PFSK-1 (cell line): ENCODE measurements around the gene PIK3R6.

Experiments used
- FOXP2 ChIP-seq: optimal IDR thresholded peaks from 2 replicates; pipeline ENCODE3; 2011; ENCODE audit warnings: borderline replicate concordance, control low read depth, inconsistent platforms; ENCODE audit not compliant: insufficient read depth; ENCODE audit errors: extremely low read length, extremely low read depth
- POLR2AphosphoS5 ChIP-seq: IDR thresholded peaks from 2 replicates; pipeline ENCODE4 v1.6.1; 2012; ENCODE audit warnings: low read depth, mild to moderate bottlenecking, control low read depth, low read length, moderate library complexity
- SIN3A ChIP-seq: IDR thresholded peaks from 2 replicates; pipeline ENCODE4 v1.6.1; 2012; ENCODE audit warnings: mild to moderate bottlenecking, low read length, moderate library complexity, borderline replicate concordance; ENCODE audit not compliant: insufficient read depth
- TAF1 ChIP-seq: IDR thresholded peaks from 2 replicates; pipeline ENCODE4 v1.6.1; 2012; ENCODE audit warnings: low read length, control low read depth, borderline replicate concordance; ENCODE audit not compliant: insufficient read depth
- TF ChIP-seq, protein P1 (sequence below), 2 experiments: IDR thresholded peaks; 2 replicates each; pipeline versions ENCODE4 v1.6.1 to v1.8.0; 2011 to 2012; ENCODE audit warnings: low read depth in 2 of 2, low read length in 2 of 2, control low read depth in 1 of 2, inconsistent platforms in 1 of 2, mild to moderate bottlenecking in 1 of 2, moderate library complexity in 1 of 2; ENCODE audit not compliant: insufficient read depth in 1 of 2

Gene PIK3R6

DNA sequence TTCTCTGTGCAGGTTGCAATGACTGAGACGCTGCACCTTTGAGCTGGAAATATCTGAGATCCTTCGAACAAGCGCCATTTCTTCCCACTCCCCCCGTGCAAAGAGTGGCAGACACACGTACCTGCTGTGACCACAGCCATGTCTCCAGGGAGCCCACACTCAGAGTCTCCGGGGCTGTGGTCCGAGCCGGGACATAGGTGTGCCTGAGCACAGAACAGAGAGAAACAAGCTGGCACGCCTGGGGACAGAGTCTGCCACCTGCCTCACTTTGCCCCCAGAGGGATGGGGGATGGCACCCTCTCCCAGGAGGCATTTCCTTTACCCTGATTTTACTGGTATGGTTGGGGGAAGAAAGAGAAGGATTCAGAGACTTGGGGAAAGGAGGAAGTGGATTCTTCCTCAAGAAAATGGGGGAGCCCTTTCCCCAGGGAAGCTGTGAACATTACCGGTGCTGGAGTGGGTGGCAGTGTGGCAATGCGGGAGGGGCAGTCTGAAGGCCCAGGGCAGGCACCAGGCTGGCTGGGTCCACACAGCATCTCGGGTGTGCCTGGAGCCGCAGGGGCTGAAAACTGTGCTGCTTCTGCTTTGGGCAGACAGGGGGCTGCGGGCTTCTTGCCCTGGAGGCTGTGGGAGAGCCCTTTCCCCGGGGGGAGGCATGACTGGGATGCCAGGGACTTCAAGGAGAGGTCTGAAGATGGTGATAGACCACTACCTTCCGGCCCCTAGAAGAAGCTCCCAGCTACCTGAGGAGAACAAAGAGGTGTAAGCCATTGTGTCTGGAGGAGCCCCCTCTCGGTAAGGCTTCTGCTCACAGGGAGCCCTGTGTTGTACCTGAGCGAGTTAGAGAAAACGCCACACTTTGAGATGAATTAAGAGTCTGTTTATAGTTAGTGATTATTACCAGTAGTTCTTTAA lies 6.6 kb upstream of the PIK3R6 start:
- TF ChIP-seq, protein P1, sequence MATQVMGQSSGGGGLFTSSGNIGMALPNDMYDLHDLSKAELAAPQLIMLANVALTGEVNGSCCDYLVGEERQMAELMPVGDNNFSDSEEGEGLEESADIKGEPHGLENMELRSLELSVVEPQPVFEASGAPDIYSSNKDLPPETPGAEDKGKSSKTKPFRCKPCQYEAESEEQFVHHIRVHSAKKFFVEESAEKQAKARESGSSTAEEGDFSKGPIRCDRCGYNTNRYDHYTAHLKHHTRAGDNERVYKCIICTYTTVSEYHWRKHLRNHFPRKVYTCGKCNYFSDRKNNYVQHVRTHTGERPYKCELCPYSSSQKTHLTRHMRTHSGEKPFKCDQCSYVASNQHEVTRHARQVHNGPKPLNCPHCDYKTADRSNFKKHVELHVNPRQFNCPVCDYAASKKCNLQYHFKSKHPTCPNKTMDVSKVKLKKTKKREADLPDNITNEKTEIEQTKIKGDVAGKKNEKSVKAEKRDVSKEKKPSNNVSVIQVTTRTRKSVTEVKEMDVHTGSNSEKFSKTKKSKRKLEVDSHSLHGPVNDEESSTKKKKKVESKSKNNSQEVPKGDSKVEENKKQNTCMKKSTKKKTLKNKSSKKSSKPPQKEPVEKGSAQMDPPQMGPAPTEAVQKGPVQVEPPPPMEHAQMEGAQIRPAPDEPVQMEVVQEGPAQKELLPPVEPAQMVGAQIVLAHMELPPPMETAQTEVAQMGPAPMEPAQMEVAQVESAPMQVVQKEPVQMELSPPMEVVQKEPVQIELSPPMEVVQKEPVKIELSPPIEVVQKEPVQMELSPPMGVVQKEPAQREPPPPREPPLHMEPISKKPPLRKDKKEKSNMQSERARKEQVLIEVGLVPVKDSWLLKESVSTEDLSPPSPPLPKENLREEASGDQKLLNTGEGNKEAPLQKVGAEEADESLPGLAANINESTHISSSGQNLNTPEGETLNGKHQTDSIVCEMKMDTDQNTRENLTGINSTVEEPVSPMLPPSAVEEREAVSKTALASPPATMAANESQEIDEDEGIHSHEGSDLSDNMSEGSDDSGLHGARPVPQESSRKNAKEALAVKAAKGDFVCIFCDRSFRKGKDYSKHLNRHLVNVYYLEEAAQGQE (IDR thresholded peaks at IDR 0.05; ENCODE audit: insufficient read depth in 1 of 2, low read depth in 2 of 2, low read length in 2 of 2): no peak
- no peak for TF ChIP-seq SIN3A
- TF ChIP-seq FOXP2: no peak
- no peak for TF ChIP-seq TAF1
- TF ChIP-seq POLR2AphosphoS5: no peak

DNA sequence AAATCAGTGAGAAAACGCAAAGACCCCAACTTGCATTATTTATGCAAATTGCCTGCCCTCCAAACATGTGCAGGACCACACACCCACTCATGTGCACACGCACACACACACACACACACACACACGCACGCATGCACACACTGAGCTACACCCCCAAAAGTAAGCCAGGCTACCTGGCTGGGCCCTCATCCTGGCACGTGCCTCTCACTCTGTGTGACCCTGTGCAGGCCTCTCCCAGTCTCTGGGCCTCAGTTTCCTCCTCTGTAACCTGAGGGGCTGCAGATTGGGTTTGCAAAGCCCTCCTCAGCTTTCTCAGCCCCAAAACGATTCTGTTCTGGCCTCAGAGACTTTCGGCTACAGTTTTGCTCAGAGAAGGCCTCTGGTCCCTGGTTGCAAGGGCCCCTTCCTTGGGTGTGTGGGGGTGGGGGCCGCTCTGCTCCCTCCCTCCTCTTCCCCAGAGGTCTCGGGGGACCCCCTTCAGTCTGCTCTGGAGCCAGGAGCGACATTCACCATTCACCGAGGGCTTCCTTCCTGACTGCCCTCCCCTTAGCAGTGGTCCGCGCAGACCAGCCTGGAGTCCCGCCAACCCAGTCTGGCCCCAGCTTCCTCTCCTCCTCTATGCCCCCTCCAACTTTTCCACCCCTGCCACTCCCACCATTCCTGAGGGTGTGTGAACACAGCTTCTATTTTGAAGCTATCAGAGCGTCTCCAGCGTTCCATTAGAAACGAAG lies 5.4 kb upstream of the PIK3R6 start:
- no peak for TF ChIP-seq SIN3A
- no peak for TF ChIP-seq TAF1
- TF ChIP-seq POLR2AphosphoS5: no peak
- TF ChIP-seq, protein P1 (IDR thresholded peaks at IDR 0.05; ENCODE audit: insufficient read depth in 1 of 2, low read depth in 2 of 2, low read length in 2 of 2): no peak
- no peak for TF ChIP-seq FOXP2

DNA sequence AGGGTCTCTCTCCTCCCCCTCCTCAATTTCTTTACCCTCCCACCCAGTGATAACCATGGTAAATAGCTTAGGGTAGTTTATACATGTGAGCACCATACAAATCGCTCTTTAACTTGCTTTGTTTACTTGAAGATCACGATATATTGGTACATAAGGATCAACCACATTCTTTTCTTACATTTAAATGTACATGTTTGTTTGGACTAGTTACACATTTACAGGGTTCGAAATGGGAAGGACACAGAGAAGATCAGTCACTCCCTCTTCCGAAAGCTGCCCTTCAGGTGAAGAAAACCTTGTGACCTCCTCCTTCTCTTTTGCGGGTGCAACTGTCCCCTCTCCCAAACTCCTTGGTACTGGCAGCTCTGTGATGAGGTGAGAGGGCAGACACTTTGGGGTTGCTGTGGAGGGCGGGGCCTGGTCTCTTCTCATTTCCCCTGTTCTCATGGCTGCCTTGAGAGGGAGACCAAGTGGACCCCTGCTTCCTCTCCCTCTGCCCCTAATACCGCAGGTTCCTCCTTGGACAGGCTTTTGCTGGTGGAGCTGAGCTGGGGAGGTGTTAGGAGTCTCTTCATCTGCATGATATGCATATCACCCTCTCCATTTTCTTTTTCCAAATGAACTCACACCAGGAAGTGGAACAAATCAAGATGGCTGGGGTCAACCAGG lies 4.7 kb upstream of the PIK3R6 start:
- TF ChIP-seq POLR2AphosphoS5: no peak
- TF ChIP-seq, protein P1 (IDR thresholded peaks at IDR 0.05; ENCODE audit: insufficient read depth in 1 of 2, low read depth in 2 of 2, low read length in 2 of 2): no peak
- no peak for TF ChIP-seq SIN3A
- TF ChIP-seq TAF1: no peak
- TF ChIP-seq FOXP2: no peak

DNA sequence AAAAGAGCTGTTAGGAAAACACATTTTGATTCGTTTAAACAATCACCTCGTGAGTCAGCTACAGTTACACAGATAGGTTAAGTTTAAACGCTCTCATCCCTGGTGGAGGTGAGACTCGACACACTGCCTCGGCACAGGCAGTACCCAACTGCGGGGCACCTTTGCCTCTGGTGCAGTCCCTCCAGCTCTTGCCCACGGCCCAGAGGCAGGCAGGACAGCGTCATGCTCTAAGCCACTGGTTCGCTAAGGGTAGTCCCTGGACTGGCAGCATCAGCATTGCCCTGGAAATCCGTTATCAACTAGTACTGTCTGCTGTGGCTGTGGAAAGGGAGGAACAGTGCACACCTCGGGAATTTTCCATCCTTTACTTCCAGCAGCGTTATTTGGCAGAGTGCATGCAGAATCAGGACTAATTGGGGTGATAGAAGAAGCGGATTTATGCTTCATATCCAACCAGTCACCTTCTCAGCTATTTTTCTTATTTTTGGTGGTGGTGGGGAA lies 3.7 kb upstream of the PIK3R6 start:
- TF ChIP-seq POLR2AphosphoS5: no peak
- TF ChIP-seq, protein P1 (IDR thresholded peaks at IDR 0.05; ENCODE audit: insufficient read depth in 1 of 2, low read depth in 2 of 2, low read length in 2 of 2): no peak
- TF ChIP-seq FOXP2: no peak
- no peak for TF ChIP-seq TAF1
- no peak for TF ChIP-seq SIN3A
